Astrocyte (in vitro differentiated cells and primary cell): Measurements from ENCODE around the gene PRKG1.

Experiments used
- EZH2 ChIP-seq: IDR thresholded peaks from 2 replicates; pipeline ENCODE4 v1.6.1; 2012; ENCODE audit warnings: mild to moderate bottlenecking, low read length, inconsistent platforms; ENCODE audit not compliant: insufficient read depth
- TF ChIP-seq, protein P1 (sequence below): IDR thresholded peaks from 2 replicates; pipeline ENCODE4 v1.5.1; 2011; ENCODE audit warnings: low read depth, mild to moderate bottlenecking, inconsistent platforms, low read length, moderate library complexity; ENCODE audit not compliant: insufficient read depth

DNA sequence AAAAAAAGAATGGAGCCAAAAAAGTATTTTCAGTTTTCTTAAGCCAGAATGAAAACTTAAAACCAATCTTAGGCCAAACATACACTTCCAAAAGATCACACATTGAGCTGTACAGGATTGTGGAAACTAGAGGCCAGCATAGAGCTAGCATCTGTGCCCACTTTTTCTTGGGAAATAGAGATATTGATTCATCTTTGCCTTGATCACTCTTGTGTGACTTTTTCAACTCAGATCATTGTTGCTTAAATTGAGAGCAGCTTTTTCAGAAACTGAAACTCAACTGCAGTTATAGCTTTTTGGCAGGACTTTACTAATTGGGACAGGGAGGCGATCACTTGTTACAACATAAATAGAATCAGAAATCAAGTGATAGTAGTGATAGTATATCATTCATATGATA, 132.2 kb downstream of the PRKG1 start:
- TF ChIP-seq, protein P1, sequence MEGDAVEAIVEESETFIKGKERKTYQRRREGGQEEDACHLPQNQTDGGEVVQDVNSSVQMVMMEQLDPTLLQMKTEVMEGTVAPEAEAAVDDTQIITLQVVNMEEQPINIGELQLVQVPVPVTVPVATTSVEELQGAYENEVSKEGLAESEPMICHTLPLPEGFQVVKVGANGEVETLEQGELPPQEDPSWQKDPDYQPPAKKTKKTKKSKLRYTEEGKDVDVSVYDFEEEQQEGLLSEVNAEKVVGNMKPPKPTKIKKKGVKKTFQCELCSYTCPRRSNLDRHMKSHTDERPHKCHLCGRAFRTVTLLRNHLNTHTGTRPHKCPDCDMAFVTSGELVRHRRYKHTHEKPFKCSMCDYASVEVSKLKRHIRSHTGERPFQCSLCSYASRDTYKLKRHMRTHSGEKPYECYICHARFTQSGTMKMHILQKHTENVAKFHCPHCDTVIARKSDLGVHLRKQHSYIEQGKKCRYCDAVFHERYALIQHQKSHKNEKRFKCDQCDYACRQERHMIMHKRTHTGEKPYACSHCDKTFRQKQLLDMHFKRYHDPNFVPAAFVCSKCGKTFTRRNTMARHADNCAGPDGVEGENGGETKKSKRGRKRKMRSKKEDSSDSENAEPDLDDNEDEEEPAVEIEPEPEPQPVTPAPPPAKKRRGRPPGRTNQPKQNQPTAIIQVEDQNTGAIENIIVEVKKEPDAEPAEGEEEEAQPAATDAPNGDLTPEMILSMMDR, result no peak
- no peak for TF ChIP-seq EZH2
